CD1c-positive myeloid dendritic cell (primary cell): Measurements from ENCODE around the gene ZNF593.

ENCODE experiments used
- DNase-seq: peaks from one replicate; pipeline ENCODE4 v3.0.0-alpha.2; 2016; ENCODE audit errors: extremely low spot score

ZNF593 gene

GRCh38 chr1:26210147-26210870, 40.6 kb downstream of the ZNF593 start:
- no peak for DNase-seq

DNA sequence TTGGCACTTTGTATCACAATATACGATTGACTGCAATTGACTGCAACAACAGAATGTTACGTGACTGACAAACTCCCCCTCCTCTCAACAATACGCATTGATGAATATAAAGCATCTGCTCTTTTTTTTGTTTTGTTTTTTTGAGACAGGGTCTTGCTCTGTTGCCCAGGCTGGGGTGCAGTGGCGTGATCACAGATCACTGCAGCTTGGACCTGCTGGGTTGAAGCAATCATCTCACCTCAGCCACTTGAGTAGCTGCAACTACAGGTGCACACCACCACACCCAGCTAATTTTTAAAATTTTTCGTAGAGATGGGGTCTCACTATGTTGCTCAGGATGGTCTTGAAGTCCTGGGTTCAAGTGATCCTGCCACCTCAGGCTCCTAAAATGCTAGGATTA, 43.0 kb downstream of the ZNF593 start:
- DNase-seq = no peak

GRCh38 chr1:26213335-26213905, 43.7 kb downstream of the ZNF593 start:
- no peak for DNase-seq

DNA sequence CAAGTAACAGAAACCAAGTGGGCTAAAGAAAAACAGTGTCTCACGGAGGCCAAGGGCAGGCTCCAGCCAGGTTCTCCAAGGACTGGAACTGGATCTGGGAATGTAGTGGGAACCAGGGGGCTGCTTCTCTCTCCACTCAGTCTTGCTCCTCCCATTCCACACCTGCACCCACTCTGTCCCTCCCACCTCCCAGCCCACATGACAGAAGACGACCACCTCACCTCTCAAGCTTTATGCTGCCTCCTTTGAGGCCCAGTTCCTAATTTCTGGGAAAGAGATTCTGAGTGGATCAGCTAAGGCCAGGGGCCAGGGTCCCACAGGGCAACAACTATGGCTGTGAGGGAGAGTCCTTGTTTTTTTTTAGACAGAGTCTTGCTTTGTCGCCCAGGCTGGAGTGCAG, 45.5 kb downstream of the ZNF593 start:
- DNase-seq = no peak

DNA sequence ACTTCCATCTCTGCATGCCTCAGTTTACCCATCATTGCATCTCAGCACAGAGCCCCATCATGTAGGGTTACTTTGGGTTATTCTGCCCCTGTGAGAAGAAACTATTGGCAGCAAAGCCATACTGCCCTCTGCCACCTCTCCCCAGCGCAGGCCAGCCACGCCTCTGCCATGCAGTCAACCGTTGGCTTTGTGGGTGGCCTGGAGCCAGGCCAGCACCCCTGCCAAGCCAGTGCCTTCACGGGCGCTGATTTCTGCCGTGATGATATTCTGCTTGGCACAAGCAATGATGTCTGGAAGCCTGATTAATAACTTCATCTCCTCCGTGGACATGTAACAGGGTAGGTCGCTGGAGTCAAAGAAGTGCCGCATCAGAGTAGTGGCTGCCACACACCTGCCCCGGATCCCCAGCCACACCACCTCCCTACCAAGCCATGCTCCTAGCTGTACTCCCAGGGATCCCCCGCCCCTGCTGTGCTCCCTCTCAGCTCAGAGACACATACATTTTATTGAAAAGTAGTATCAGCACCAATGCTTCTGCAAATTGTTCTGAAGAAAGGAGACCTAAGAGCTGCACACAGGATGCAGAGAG, 49.3 kb downstream of the ZNF593 start:
- DNase-seq = no peak
